ENCODE data around the gene ANKRD18B.
"Not testable (repeated sequence)": the region's sequence is repeated elsewhere in the genome, so short reads cannot be mapped to it uniquely, and the experiment has no call there.

ANKRD18B gene

GRCh38 chr9:33523397-33524305 is at the start of gene ANKRD18B:
ANKRD18B (plus strand) TSS chr9:33524251; CDS start chr9:33524490, 239 bp downstream.
- peak; percentile 71 for DNase-seq

DNA sequence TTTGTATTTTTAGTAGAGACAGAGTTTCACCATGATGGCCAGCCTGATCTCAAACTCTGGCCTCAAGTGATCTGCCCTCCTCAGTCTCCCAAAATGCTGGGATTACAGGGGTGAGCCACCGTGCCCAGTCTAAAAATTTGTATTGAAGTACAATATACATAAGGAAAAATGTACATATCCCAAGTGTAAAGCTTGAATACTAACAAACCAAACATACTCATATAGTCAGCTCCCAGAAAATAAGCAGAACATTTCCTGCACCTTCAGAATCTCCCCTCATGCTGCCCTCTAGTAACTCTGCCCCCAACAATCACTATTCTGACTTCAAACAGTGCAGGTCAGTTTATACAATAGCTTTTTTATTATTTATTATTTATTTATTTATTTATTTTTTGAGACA is 48.7 kb upstream of the ANKRD18B start:
- no peak for DNase-seq

DNA sequence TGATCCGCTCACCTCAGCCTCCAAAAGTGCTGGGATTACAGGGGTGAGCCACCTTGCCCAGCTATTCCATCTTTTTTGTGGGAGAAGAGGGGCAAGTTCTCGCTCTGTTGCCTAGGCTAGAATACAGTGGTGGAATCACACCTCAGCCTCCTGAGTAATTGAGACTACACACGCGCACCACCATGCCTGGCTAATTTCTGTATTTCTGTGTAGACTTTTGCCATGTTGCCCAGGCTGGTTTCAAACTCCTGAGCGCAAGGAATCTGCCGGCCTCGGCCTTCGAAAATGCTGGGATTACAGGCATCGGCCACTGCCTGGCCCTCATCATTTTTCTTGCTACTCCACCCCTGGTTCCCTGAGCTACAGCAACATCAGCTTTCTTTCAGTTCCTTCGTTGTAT is 47.5 kb upstream of the ANKRD18B start:
- DNase-seq = no peak

DNA sequence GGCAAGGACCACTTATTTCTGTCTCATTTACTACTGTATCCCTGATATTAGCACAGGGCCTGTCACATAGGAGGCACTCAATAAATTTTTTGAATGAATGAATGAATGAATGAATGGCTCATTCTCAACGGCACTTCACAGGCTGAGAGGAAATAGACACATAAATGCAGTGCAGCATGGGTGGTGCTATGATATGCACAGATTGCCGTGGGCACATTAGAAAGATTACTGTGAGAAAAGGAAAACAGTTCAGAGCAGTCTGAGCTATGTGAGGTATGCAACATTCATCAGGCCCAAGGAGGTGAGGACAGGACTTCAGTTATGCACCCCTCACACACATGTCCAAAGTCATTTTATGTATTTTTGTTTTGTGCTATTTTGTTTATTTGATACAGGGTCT is 43.9 kb upstream of the ANKRD18B start:
- no peak for DNase-seq

DNA sequence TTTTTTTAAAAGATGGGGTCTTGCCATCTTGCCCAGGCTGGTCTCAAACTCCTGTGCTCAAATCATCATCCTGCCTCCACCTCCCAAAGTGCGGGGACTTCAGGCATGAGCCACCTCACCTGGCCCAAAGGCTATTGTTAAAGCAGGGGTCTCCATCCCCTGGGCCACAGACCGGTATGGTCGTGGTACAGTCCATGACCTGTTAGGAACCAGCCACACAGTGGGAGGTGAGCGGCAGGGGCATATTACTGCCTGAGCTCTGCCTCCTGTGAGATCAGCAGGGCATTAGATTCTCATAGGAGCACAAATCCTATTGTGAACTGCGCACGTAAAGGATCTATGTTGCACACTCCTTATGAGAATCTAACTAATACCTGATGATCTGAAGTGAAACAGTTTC is 43.1 kb upstream of the ANKRD18B start:
- DNase-seq = no peak

- DNase-seq = not testable (repeated sequence)
Measured at GRCh38 chr9:33485312-33485711, 38.7 kb upstream of the ANKRD18B start.

DNA sequence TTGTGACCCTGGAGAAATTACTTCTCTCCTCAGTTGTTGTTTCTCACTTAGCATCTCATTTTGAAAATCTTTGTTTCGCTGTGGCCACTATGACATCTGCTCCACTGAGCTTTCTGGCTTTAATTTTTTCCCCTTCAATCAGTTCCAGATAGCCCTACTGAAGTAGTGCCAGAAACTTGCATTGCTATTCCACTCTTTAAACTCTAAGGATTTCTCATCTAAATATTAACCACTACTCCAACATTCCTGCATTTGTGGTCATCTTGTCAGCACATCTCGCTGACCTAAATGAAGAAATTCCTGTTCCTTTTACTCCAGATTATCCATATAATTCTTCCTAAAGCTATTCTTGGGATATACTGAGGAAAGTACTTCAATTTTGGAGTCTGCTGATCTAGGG is 35.0 kb upstream of the ANKRD18B start:
- DNase-seq = no peak

DNA sequence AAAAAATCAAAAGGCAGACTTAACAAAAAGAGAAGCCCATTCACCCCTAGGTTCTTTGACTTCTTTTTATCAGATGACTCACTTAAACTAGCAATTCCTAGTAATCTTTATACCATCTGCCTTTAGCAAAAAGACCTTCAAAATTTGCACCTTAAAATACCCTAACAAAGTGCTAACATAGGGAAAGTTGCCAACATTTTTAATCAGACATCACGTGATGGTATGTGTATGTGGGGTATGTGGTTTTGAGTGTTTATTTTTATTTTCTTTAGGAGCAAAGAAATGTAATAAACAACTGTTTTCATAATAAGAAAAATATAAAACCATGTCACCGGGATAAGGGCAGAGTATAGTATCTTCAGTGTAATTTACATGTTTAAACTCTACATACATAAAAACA is 30.2 kb upstream of the ANKRD18B start:
- not testable (repeated sequence) for DNase-seq

DNA sequence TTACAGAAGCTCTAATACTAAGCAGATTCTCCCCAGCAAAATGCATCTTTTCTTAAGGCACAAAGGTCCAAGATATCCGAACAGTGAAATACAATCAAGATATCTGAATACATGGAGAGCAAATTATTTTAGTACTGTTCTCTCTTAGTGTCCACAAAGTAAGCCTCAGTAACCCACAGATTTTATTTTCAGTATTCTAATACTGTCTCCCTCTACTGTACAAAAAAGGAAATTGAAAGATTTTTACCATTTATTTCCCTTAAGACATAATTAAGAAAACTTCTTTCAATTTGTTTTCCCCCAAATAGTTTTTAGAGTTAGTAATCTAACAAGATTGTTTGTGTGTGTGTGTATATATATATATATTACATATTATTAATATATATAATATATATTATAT is 25.7 kb upstream of the ANKRD18B start:
- DNase-seq = no peak

DNA sequence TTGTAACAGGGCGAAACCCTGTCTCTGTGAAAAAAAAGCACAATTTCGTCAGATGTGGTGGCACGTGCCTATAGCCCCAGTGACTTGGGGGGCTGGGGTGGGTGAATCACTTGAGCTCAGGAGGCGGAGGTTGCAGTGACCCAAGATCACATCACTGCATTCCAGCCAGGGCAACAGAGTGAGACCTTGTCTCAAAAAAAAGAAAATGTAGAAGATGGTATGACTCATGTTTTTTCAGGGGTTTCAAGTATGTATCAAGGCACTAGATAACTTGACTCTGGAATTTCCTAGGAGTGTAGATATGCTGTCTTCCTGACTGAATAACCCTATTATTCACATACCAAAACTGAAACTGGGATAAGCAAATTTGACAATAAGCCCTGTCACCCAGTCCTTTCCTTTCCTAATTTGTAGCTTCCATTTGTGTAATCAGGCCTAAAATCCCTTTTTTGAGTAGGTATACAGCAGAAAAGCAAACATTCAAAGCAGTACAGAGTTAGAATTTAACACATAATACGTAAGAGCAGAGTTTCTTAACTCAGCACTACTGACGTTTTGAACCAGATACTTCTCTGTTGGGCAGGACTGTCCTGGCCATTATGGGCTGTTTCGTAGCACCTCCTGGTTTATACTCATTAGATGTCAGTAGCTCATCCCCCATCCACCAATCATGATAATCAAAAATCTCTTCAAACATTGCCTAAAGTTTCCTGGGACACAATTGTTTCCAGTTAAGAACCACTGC is 17.3 kb upstream of the ANKRD18B start:
- no peak for DNase-seq

DNA sequence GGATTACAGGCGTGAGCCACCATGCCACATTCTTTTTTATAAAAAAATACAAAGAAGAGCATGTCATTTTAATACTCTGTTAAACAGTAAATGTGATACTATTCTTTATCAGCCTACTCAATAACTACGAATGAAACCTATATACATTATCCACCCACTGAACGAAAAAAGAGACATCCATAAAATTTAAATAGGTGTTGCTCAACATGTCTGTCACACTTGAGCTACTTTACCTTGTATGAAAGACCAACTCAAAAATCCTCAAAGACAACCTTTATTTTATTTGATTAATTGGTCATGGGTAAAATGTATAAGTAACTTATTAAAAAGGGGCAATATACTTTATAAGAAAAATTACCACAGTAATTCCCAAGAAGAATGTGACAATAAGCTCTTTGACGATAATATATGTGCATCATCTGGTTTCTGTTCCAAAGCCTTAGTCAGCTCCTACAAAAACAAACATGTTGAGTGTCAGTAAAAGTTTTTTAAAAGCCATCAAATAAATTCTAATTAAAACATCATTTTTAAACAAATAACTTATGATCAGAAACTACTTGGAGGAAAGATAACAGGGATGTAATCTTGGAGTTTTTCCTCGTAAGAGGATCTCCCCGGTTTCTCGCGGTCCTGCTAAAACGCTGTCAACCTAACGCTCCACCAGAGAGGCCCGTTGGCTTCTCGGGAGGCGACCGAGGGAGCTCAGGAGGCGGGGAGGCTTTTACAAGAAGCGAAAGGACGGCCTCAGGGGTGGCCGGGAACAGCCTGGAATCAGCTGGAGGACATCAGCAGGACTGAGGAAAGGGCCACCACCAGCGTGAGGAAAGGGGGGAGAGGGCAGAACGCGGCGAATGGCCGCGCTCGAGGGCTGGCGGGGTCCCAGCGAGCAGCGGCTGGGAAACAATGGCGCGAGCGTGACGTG is 13.5 kb upstream of the ANKRD18B start:
- DNase-seq = peak; percentile 57

GRCh38 chr9:33511184-33511517 is 12.9 kb upstream of the ANKRD18B start:
- not testable (repeated sequence) for DNase-seq

DNA sequence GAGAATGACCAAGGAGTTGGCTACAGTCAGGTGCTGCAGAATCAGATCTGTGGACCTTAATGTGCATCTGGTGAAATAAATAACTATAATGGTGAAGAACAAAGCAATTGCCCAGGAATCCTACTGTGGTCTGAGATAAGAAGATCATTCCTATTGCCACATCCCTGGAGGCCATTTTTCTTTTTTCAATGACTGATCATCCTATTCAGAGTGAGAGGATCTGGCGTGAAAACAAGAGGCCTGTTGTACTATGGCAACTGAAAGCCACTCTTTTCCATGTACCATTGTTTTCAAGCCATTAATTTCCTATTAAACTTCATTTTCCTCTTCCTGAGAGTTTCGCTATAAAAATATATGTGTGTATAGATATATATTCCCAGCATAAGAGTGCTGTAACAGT is 11.5 kb upstream of the ANKRD18B start:
- DNase-seq = not testable (repeated sequence)

- not testable (repeated sequence) for DNase-seq
Measured at GRCh38 chr9:33515342-33515995, 8.6 kb upstream of the ANKRD18B start.

GRCh38 chr9:33516397-33516796 is 7.7 kb upstream of the ANKRD18B start:
- DNase-seq = not testable (repeated sequence)

- DNase-seq = peak; percentile 31
Measured at GRCh38 chr9:33517373-33517772, 6.7 kb upstream of the ANKRD18B start.

- DNase-seq = not testable (repeated sequence)
Measured at GRCh38 chr9:33517934-33518577, 6.0 kb upstream of the ANKRD18B start.

- DNase-seq = not testable (repeated sequence)
Measured at GRCh38 chr9:33521861-33522260, 2.2 kb upstream of the ANKRD18B start.

DNA sequence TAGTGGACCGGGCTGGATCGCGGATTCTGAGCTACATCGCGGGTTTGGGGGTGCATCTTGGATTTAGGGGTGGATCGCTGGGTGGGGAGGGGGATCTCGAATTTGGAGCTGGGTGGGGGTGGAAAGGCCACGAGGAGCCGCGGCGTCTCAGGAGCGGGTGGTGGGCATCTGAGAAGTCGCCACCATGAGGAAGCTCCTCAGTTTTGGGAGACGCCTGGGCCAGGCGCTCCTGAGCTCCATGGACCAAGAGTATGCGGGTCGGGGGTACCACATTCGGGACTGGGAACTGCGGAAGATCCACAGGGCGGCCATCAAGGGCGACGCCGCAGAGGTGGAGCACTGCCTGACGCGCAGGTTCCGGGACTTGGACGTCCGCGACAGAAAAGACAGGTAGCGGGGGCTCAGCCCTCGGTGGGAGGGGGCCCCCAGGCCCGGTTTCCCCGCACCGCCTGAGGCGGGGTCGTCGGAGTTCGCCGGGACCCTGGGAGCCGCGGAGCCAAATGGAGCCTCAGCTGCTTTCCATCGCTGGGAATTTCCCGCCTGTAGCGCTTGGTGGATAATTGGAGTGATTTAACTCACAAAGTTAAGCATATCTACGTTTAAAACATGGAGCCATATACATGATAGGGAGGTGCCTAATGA is 376 bp downstream of the ANKRD18B start:
- peak; percentile 9 for DNase-seq

- not testable (repeated sequence) for DNase-seq
Measured at GRCh38 chr9:33528069-33528468, 4.0 kb downstream of the ANKRD18B start.

DNA sequence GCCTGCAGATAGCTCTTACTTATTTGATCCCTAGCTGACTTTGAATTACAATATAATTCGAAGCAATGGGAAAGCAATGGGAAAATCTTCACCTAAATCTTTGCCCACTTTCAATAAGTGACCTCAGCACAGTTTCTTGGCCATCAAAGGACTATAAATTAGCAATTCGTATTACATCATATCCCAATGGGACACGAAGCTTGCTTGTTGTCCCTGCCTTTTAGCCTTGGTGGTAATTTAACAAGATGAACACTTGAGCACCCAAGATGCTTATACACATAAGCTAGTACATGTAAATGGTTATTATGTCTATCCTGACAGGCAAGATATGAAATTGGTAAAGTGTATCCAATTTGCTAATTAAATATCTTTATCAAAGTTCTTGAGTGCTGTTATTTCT is 9.9 kb downstream of the ANKRD18B start:
- DNase-seq = not testable (repeated sequence)

Data from activated CD4-positive, alpha-beta T cell treated with anti-CD3 and anti-CD28 coated beads, Interleukin-10, Interleukin-2, amounts not matched to agents 100 ng/mL and 50 ng/mL, durations not matched to agents 16 hours and 8 hours (primary cell).